GM12801 (cell line): ENCODE data around the gene HS1BP3.
A peak's percentile ranks its signal among the peaks of the same experiment; 100 is the strongest.

Experiments
- TF ChIP-seq, protein P1 (sequence below): IDR thresholded peaks from one replicate; pipeline ENCODE4 v1.5.1; 2011; ENCODE audit warnings: control low read depth; ENCODE audit not compliant: insufficient read length; ENCODE audit errors: extremely low read depth

HS1BP3 gene

DNA sequence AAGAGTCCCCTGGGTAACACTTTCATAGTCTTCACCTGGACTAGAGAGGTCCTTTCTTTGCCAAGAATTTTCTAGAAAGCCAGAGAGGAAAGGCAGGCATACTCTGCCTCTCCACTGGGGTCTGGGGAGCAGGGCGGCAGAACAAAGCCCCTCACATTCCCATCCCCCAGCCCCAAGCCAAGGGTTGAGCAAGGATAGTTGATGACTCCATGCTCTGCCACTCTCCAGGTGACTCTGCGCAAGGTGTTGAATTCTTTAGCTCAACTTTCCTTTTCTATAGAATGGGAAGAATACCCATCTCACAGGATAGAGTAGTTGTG lies 13.1 kb upstream of the HS1BP3 start:
- TF ChIP-seq, protein P1, sequence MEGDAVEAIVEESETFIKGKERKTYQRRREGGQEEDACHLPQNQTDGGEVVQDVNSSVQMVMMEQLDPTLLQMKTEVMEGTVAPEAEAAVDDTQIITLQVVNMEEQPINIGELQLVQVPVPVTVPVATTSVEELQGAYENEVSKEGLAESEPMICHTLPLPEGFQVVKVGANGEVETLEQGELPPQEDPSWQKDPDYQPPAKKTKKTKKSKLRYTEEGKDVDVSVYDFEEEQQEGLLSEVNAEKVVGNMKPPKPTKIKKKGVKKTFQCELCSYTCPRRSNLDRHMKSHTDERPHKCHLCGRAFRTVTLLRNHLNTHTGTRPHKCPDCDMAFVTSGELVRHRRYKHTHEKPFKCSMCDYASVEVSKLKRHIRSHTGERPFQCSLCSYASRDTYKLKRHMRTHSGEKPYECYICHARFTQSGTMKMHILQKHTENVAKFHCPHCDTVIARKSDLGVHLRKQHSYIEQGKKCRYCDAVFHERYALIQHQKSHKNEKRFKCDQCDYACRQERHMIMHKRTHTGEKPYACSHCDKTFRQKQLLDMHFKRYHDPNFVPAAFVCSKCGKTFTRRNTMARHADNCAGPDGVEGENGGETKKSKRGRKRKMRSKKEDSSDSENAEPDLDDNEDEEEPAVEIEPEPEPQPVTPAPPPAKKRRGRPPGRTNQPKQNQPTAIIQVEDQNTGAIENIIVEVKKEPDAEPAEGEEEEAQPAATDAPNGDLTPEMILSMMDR: no peak

- TF ChIP-seq, protein P1: no peak
These were observed 12.5 kb upstream of the HS1BP3 start for GRCh38 chr2:20663196-20664070.

DNA sequence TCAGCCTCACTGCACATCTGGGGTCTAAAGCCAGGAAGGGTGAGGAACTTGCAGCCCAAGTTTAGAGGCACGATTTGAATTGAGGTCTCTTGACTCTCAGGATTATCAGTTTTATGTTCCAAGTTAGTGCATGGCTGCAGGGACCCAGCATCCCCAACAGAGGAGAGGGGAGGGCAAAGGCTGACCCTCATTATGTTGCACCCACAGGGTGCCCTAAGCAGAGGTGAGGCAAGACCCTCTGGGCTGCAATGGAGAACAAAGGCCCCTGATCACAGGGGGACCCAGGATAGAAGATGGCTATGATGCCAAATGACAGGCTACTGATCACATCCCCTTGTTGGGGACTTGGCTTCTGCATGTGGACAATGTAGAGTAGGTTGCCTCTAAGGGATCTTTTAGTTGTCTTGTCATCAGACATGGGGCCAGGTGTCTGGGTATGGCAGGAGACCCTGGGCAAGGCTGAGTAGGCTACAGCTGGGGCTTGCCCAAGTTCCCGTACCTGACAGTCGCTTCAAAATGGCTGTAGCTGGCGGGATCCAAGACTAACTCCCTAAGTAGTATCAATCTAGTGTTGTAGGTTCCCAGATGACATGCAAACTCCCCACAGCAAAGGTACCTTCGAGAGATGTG lies 11.5 kb upstream of the HS1BP3 start:
- TF ChIP-seq, protein P1: no peak

- TF ChIP-seq, protein P1: peak; percentile 96
These were observed 10.8 kb upstream of the HS1BP3 start for GRCh38 chr2:20661421-20662307.

GRCh38 chr2:20660506-20661420 lies 9.9 kb upstream of the HS1BP3 start:
- TF ChIP-seq, protein P1: no peak

GRCh38 chr2:20657522-20658235 lies 6.8 kb upstream of the HS1BP3 start:
- TF ChIP-seq, protein P1: no peak
